HG03097 (cell line): ENCODE measurements around the gene RNF212.
A peak's percentile ranks its signal among the peaks of the same experiment; 100 is the strongest.
"Not testable (repeated sequence)": the region's sequence is repeated elsewhere in the genome, so short reads cannot be mapped to it uniquely, and the experiment has no call there.

Experiments
- ATAC-seq: cut with Tn5 transposase; IDR thresholded peaks from one replicate; pipeline ENCODE4 v1.9.1; 2021; ENCODE audit not compliant: unreplicated experiment, low FRiP score

The RNF212 gene

GRCh38 chr4:1113311-1114009 lies at the start of gene RNF212:
TSS of gene RNF212 (minus strand) at chr4:1113564. CDS start at chr4:1113464, 100 bp downstream.
- ATAC-seq, result no peak

DNA sequence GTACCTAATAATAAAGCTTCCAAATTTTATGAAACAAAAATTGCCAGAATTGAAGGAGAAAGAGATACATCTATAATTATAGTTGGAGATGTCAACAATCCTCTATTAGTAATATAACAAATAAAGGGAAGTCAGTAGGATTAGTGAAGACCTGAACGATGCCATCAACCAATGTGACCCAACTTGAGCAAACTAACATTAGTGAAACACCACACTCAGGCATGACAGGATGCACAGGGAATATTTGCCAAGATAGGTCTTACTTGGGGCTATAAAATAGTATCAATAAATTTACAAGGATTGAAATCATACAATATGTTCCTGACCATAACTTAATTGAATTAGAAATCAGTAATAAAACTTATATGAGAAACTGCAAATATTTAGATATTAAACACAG lies 47.0 kb upstream of the RNF212 start:
- ATAC-seq, result no peak

GRCh38 chr4:1156069-1156468 lies 42.7 kb upstream of the RNF212 start:
- no peak for ATAC-seq

- ATAC-seq, result no peak
Observed at GRCh38 chr4:1155314-1155713, 42.0 kb upstream of the RNF212 start.

- ATAC-seq, result no peak
Observed at GRCh38 chr4:1154523-1155182, 41.3 kb upstream of the RNF212 start.

- no peak for ATAC-seq
Observed at GRCh38 chr4:1154126-1154522, 40.8 kb upstream of the RNF212 start.

GRCh38 chr4:1153567-1154090 lies 40.3 kb upstream of the RNF212 start:
- no peak for ATAC-seq

GRCh38 chr4:1152290-1152689 lies 38.9 kb upstream of the RNF212 start:
- ATAC-seq, result no peak

GRCh38 chr4:1151541-1151940 lies 38.2 kb upstream of the RNF212 start:
- no peak for ATAC-seq

DNA sequence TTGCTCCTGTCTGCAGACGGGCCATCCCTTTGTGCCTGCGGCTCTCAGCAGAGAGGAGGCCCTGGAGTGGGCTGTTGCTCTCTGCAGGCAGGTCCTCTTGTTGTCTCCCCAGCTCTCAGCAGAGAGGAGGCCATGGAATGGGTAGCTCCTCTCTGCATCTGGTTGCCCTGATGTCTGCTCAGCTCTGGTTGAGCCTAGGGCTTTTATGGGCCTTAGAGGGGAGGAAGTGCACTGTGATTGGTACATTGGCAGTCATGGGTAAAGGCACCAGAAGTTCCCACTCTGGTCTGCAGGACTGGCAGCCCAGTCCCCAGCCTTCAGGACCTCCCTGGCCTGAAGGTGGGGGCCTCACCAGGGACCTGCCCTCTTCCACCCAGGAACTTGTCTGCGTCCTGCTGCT lies 37.5 kb upstream of the RNF212 start:
- ATAC-seq, result no peak

DNA sequence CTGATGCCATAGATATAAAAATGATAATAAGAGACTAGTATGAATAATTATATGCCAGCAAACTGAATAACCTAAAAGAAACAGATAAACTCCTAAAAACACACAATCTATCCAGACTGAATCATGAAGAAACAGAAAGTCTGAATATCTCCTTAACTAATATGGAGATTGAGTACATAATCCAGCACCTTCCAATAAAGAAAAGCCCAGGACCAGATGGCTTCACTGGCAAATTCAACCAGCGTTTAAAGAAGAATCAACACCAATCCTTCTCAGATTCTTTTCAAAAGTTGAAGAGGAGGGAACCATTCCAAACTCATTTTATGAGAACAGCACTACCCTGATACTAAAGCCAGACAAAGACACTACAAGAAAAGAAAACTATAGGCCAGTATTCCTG lies 26.5 kb upstream of the RNF212 start:
- ATAC-seq, result no peak

DNA sequence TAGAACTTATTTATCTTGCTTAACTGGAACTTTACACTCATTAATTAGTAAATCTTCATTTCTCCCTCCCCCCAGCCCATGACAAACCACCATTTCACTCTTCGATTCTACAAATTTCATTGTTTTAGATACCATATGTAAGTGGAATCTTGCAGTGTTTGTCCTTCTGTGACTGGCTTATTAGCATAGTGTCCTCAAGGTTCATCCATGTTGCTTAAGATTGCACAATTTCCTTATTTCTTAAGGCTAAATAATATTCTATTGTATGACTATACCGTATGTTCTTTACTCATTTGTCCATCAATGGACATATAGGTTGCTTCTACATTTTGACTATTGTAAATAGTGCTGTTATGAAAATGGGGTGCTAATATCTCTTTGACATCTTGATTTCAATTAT lies 24.5 kb upstream of the RNF212 start:
- no peak for ATAC-seq

GRCh38 chr4:1137063-1137776 lies 23.9 kb upstream of the RNF212 start:
- no peak for ATAC-seq

GRCh38 chr4:1136048-1136447 lies 22.7 kb upstream of the RNF212 start:
- ATAC-seq, result no peak

DNA sequence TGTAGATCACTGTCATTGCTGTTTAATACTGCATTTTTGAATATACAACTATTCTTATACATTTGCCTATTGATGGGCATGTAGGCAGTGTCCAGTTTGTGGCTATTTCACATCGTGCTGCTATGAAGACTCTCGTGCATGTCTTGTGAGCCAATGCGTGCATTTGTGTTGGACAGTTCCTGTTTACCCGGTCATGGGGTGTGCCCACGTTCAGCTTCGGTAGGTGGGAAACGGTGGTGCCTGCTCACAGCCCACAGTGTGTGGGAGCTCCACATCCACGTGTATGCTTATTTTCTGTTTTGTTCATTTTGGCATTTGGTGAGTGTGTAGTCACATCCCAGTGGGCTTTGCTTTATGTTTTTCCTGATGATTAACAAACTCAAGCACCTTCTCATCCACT lies 19.7 kb upstream of the RNF212 start:
- ATAC-seq, result no peak

GRCh38 chr4:1130316-1131186 lies 17.2 kb upstream of the RNF212 start:
- ATAC-seq, result peak; percentile 71

DNA sequence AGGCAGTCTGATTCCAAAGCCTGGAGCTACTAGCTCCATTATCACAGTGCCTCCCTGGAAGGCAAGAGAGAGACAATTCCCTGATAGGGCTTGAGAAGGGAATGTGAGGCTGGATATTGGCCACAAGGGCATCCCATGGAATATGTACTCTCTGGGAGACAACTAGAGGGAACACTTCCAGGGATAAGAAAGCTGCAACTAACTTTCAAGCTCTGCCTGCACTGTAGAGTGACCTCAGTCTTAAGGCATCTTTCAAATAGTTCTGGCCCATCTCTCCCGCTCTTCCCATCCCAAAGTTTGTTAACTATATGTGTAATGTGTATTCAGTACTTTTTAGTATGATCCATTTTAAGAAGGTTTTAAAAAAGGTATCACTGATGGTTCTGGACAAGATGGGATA lies 13.1 kb upstream of the RNF212 start:
- ATAC-seq, result no peak

- ATAC-seq, result not testable (repeated sequence)
Observed at GRCh38 chr4:1125466-1125865, 12.1 kb upstream of the RNF212 start.

- no peak for ATAC-seq
Observed at GRCh38 chr4:1124818-1125217, 11.5 kb upstream of the RNF212 start.

- no peak for ATAC-seq
Observed at GRCh38 chr4:1122505-1122904, 9.1 kb upstream of the RNF212 start.

GRCh38 chr4:1116838-1117237 lies 3.5 kb upstream of the RNF212 start:
- ATAC-seq, result no peak
